GM12878 (cell line): ENCODE measurements around the gene NHERF2.

Experiments used
- CBX5 ChIP-seq: sonication (generic); IDR thresholded peaks from 2 replicates; pipeline ENCODE4 v1.6.1; 2016; ENCODE audit warnings: low read depth, moderate library complexity, mild to moderate bottlenecking, inconsistent platforms
- CREM ChIP-seq: IDR thresholded peaks from 2 replicates; pipeline ENCODE4 v1.6.1; 2014; ENCODE audit warnings: antibody characterized with exemption, low read depth
- CTCF ChIP-seq, 3 experiments: IDR thresholded peaks in 2 of 3; conservative IDR thresholded peaks in 1 of 3; 2 replicates each; pipeline ENCODE4 v1.5.1; 2011; ENCODE audit warnings: low read depth in 3 of 3, low read length in 3 of 3, mild to moderate bottlenecking in 3 of 3, control low read depth in 2 of 3, moderate library complexity in 2 of 3, inconsistent platforms in 1 of 3, mixed read lengths in 1 of 3; ENCODE audit not compliant: control insufficient read depth in 2 of 3, insufficient read depth in 1 of 3; ENCODE audit errors: extremely low read depth in 1 of 3
- E4F1 ChIP-seq: fragments of 450-650 bp; IDR thresholded peaks from 2 replicates; pipeline ENCODE4 v1.6.1; 2018; ENCODE audit warnings: borderline replicate concordance, mild to moderate bottlenecking; ENCODE audit not compliant: partially characterized antibody
- JUNB ChIP-seq: IDR thresholded peaks from 2 replicates; pipeline ENCODE4 v1.6.1; 2016; ENCODE audit warnings: antibody characterized with exemption, mild to moderate bottlenecking
- POLR2A ChIP-seq: IDR thresholded peaks from 2 replicates; pipeline ENCODE4 v1.6.1; 2011; ENCODE audit warnings: low read depth, mild to moderate bottlenecking, low read length
- SPI1 ChIP-seq: IDR thresholded peaks from 2 replicates; pipeline ENCODE4 v1.6.1; 2011; ENCODE audit warnings: low read depth, mild to moderate bottlenecking, low read length, moderate library complexity, borderline replicate concordance; ENCODE audit not compliant: insufficient read depth
- ZBTB33 ChIP-seq: fragments of 450-650 bp; IDR thresholded peaks from 2 replicates; pipeline ENCODE4 v1.6.1; 2017; ENCODE audit warnings: mild to moderate bottlenecking
- ZZZ3 ChIP-seq: IDR thresholded peaks from 2 replicates; pipeline ENCODE4 v1.6.1; 2011; ENCODE audit warnings: low read depth; ENCODE audit not compliant: control insufficient read depth, insufficient read length

- no peak for TF ChIP-seq CTCF (IDR thresholded peaks at IDR 0.05 in 2 of 3, conservative IDR thresholded peaks at IDR 0.05 in 1 of 3; ENCODE audit: control insufficient read depth in 2 of 3, extremely low read depth in 1 of 3, insufficient read depth in 1 of 3, low read depth in 3 of 3, low read length in 3 of 3)
- no peak for TF ChIP-seq CREM
- TF ChIP-seq E4F1: no peak
- TF ChIP-seq ZBTB33: no peak
- TF ChIP-seq CBX5: no peak
- TF ChIP-seq SPI1: no peak
- no peak for TF ChIP-seq JUNB
- TF ChIP-seq POLR2A: no peak
- TF ChIP-seq ZZZ3: no peak
Observed at GRCh38 chr16:2070576-2071453, 44.1 kb downstream of the NHERF2 start.
